Measurements from ENCODE around the gene BEGAIN. TPM values are rescaled to one million over a fixed set of nuclear protein-coding genes. Genes with fewer than 3 reads are reported as not detected.
A peak's percentile ranks its signal among the peaks of the same experiment; 100 is the strongest.

BEGAIN gene
- total and polyA plus RNA-seq, 2 experiments from 2014 or later: 1.4 to 2.5 TPM

DNA sequence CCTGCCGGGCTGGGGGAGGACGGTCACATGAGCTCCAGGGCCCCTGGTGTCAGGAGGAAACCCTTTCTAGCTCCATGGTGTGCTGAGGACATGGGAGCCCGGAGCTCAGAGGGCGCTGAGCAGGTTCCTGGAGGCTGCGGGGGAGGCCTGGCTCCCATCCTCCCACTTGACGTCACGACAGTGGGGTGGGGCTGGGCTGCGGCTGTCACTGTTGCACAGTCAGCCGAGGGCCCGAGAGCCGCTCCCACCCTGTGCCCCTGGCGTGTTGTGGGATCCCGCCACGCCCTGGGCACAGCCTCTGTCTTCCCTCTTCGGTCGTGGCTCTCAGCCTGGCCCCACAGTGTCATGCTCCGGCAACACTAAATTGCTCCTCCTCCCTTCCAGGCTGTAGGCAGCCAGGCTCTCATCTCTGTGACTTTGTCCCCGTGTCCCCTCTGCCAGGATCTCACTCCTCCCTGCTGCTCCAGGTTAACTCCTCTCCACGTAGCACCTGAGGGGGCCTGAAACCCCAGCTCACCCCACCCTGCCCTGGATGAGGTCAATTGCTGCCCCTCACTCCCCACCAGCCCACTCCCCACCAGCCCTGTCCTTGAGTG, 33.0 kb downstream of the BEGAIN start:
- H3K27ac ChIP-seq: no peak overlapping the region

DNA sequence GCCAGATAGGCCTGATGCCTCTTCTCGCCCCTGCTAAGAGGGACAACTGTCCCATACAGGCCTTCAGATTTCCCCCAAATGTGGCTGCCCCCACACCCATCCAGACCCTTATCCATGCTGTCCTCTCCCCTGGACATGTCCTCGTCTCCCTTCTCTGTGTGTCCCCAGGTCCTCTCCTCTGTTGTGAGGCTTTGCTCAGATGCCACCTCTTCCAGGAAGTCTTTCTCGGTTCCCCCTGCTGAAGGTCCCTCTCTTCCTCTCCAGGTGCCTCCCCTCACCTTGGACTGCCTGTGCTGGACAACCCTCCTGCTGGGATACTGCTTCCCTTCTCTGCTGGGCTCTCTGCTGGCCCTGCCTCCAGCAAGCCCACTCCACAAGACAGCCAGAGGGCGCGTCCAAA, 33.7 kb downstream of the BEGAIN start:
- WGBS (ENCODE audit: low lambda C conversion rate, missing lambda C conversion rate): 89% methylated on average over 5 of the region's 5 CpGs
- no peak for DNase-seq (ENCODE audit: low spot score)
- TF ChIP-seq, protein P1, sequence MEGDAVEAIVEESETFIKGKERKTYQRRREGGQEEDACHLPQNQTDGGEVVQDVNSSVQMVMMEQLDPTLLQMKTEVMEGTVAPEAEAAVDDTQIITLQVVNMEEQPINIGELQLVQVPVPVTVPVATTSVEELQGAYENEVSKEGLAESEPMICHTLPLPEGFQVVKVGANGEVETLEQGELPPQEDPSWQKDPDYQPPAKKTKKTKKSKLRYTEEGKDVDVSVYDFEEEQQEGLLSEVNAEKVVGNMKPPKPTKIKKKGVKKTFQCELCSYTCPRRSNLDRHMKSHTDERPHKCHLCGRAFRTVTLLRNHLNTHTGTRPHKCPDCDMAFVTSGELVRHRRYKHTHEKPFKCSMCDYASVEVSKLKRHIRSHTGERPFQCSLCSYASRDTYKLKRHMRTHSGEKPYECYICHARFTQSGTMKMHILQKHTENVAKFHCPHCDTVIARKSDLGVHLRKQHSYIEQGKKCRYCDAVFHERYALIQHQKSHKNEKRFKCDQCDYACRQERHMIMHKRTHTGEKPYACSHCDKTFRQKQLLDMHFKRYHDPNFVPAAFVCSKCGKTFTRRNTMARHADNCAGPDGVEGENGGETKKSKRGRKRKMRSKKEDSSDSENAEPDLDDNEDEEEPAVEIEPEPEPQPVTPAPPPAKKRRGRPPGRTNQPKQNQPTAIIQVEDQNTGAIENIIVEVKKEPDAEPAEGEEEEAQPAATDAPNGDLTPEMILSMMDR (IDR thresholded peaks at IDR 0.05; ENCODE audit: poor library complexity): no peak
- no peak for TF ChIP-seq EZH2 (IDR thresholded peaks at IDR 0.05; ENCODE audit: borderline replicate concordance)
- no peak for TF ChIP-seq EZH2phosphoT487 (IDR thresholded peaks at IDR 0.05; ENCODE audit: low read depth, severe bottlenecking, unreplicated experiment)
- Histone ChIP-seq H3K9me3 (ENCODE audit: low read depth) (no peaks in the 10 kb centered on the region), H3K27ac (no peak overlapping the region), H3K4me1 (ENCODE audit: insufficient read depth) (no peaks in the 10 kb centered on the region), H2AFZ (no peak overlapping the region), H3K27me3 (no peaks in the 10 kb centered on the region), H3K4me2 (no peak overlapping the region), H4K20me1 (ENCODE audit: insufficient read depth, poor library complexity, severe bottlenecking) (no peaks in the 10 kb centered on the region), H3K4me3 (no peak overlapping the region), H3K79me2 (no peaks in the 10 kb centered on the region), H3K9me2 (replicated peaks; ENCODE audit: insufficient read depth) (no peaks in the 10 kb centered on the region), H3K36me3 (replicated peaks; ENCODE audit: insufficient read depth, low read depth) (no peaks in the 10 kb centered on the region)

More for the DNA sequence above, 33.0 kb downstream of the BEGAIN start:
- WGBS (ENCODE audit: low lambda C conversion rate, missing lambda C conversion rate): 82% methylated on average over 17 of the region's 19 CpGs
- Histone ChIP-seq H3K4me1 (ENCODE audit: insufficient read depth) (no peaks in the 10 kb centered on the region), H3K9me2 (replicated peaks; ENCODE audit: insufficient read depth) (no peaks in the 10 kb centered on the region), H3K79me2 (no peaks in the 10 kb centered on the region), H3K4me3 (no peak overlapping the region), H3K9me3 (ENCODE audit: low read depth) (no peaks in the 10 kb centered on the region), H2AFZ (no peak overlapping the region), H4K20me1 (ENCODE audit: insufficient read depth, poor library complexity, severe bottlenecking) (no peaks in the 10 kb centered on the region), H3K36me3 (replicated peaks; ENCODE audit: insufficient read depth, low read depth) (no peaks in the 10 kb centered on the region), H3K4me2 (no peak overlapping the region), H3K27me3 (no peaks in the 10 kb centered on the region)
- peak; percentile 42 for DNase-seq (ENCODE audit: low spot score)
- TF ChIP-seq, protein P1 (IDR thresholded peaks at IDR 0.05; ENCODE audit: poor library complexity): no peak
- TF ChIP-seq EZH2 (IDR thresholded peaks at IDR 0.05; ENCODE audit: borderline replicate concordance) (no peak), EZH2phosphoT487 (IDR thresholded peaks at IDR 0.05; ENCODE audit: low read depth, severe bottlenecking, unreplicated experiment) (no peak)

DNA sequence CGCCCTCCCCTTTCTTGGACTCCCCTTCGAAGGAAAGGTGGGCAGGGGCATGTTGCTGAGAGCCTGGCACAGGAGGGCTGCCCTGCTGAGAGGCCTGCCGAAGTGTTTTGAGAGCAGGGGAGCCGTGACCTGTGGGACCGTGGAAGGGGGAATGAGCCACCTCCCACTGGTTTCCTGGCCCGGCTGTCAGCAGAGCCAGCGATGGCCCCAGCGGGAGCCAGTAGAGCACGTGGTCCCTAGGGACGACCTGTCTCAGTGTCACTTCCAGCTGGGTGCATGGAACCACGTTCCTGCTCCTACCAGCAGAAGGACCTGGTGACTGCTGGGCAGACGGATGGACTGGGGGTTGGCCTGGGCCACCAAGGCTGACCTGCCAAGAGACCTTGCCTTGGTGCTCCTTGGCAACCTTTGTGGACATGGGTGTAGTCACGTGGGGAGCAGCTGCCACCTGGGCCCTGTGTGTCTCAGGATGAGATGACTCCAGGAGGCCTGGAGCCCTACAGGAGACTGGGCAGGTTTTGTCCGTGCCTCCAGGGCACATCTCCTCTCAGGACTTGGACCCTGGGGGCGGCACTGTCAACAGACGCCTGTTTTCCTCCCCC, 34.6 kb downstream of the BEGAIN start:
- no peak for DNase-seq (ENCODE audit: low spot score)
- TF ChIP-seq, protein P1 (IDR thresholded peaks at IDR 0.05; ENCODE audit: poor library complexity): no peak
- TF ChIP-seq EZH2phosphoT487 (IDR thresholded peaks at IDR 0.05; ENCODE audit: low read depth, severe bottlenecking, unreplicated experiment) (no peak), EZH2 (IDR thresholded peaks at IDR 0.05; ENCODE audit: borderline replicate concordance) (no peak)
- Histone ChIP-seq H3K4me1 (ENCODE audit: insufficient read depth) (no peaks in the 10 kb centered on the region), H2AFZ (no peak overlapping the region), H3K36me3 (replicated peaks; ENCODE audit: insufficient read depth, low read depth) (no peaks in the 10 kb centered on the region), H3K9me3 (ENCODE audit: low read depth) (no peaks in the 10 kb centered on the region), H3K9me2 (replicated peaks; ENCODE audit: insufficient read depth) (no peaks in the 10 kb centered on the region), H3K27me3 (no peaks in the 10 kb centered on the region), H3K4me2 (no peak overlapping the region), H4K20me1 (ENCODE audit: insufficient read depth, poor library complexity, severe bottlenecking) (no peaks in the 10 kb centered on the region), H3K4me3 (no peak overlapping the region), H3K79me2 (no peaks in the 10 kb centered on the region), H3K27ac (no peak overlapping the region)
- WGBS (ENCODE audit: low lambda C conversion rate, missing lambda C conversion rate): 89% methylated on average over 16 of the region's 16 CpGs

All from hepatocyte (in vitro differentiated cells).